GM10248 (cell line): ENCODE results near the gene LRP6.
A peak's percentile ranks its signal among the peaks of the same experiment; 100 is the strongest.
"Not testable (repeated sequence)": the region's sequence is repeated elsewhere in the genome, so short reads cannot be mapped to it uniquely, and the experiment has no call there.

ENCODE experiments used
- CTCF ChIA-PET: fragments of 300-600 bp; sonication (Branson Sonifier 250); formaldehyde crosslinking; extraction: SDS; loops from one replicate; lab custom pipeline; 2021; ENCODE audit warnings: antibody characterized with exemption; lab: Yijun Ruan, JAX
- POLR2A ChIA-PET: fragments of 350-650 bp; sonication (Branson Sonifier 250); formaldehyde crosslinking; extraction: SDS; loops from one replicate; lab custom pipeline; 2020; ENCODE audit warnings: antibody characterized with exemption; lab: Yijun Ruan, JAX
- DNase-seq: peaks from one replicate; pipeline ENCODE4 v3.0.0; 2012; ENCODE audit errors: extremely low spot score
- CTCF ChIP-seq: IDR thresholded peaks from 2 replicates; pipeline ENCODE4 v1.5.1; 2012; ENCODE audit warnings: mild to moderate bottlenecking, low read depth; ENCODE audit errors: extremely low read depth, missing control alignments, control extremely low read depth

LRP6 gene

GRCh38 chr12:12267742-12268200 lies 927 bp upstream of the LRP6 start:
- DNase-seq = peak; percentile 26
- TF ChIP-seq CTCF = no peak
- POLR2A ChIA-PET = interaction anchor here (1.0 kb wide), 1 partner anchor 10 kb away, joined by 3 read pairs; no protein-coding TSS in a partner anchor
- CTCF ChIA-PET = no interaction called here

DNA sequence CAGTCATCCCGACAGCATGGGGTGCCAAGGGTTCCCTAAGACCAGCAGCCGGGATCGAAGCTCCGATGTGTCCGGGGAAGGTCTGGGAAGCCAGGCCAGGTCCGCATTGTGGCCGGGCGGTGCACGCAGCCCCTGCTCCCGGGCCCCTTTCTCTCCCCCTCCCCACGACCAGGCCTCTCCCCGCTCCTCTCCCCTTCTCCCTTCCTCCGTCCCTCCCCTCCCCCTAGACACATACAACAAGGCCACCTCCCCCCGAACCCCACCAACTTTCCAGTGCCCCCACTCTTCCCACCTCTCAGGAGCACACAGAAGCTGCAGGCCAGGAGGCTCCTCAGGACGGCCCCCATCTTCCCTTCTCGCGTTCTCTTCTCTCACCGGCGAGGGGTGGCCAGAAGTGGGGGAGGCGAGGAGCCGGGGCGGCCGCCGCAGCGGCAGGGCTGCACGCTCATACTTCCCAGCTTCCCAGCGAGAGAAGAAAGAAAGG lies 413 bp downstream of the LRP6 start:
- DNase-seq = peak; percentile 23
- no peak for TF ChIP-seq CTCF
- ChIA-PET POLR2A (interaction anchor here (0.5 to 1.2 kb wide), 5 partner anchors 8 to 932 kb away, joined by 3 to 8 read pairs (median 3); no protein-coding TSS in a partner anchor), CTCF (interaction anchor here (0.7 to 1.9 kb wide), 2 partner anchors 8 to 233 kb away, joined by 3 to 4 read pairs; no protein-coding TSS in a partner anchor)

DNA sequence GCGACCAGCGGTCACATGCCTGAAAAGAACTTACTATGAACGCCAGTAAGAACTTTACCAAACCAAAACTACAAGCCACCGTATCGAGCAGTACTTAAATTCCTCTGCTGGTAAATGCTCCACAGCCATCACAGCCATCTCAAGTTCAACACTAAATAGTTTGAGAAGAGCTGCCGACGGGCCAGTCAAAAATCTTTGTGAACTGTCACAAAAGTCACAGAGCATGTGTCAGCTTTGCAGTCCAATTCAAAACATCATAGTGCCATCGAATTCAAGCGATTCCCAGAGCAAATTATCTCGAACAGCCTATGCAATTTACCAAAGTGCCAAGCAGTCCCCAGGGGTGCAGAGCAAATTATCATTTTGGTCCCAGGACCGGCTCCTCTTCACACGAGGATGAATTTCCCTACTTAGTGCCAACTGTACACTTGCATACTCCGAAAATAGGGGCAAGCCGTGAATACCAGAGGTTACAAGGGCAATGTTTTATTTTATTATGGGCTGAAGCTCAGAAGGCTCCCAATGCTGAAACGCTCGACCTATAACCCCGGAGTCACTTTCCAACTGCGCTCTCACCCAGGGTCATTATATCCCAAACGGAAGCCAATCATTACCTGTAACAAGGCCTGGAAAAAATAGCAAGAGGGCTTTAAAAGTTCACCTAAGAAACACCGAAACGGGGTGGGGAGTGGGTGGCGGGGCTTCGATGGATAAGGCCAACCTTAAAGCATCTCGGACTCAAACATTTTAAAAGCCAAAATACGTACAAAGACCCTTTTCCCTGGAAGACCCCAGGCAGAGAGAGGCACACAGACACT lies 1.1 kb downstream of the LRP6 start:
- no peak for TF ChIP-seq CTCF
- ChIA-PET POLR2A (interaction anchor here (1.2 kb wide), 1 partner anchor 8 kb away, joined by 3 read pairs; no protein-coding TSS in a partner anchor), CTCF (interaction anchor here (1.9 kb wide), 1 partner anchor 233 kb away, joined by 4 read pairs; no protein-coding TSS in a partner anchor)
- DNase-seq = no peak

- ChIA-PET CTCF (interaction anchor here (1.4 kb wide), 1 partner anchor 10 kb away, joined by 4 read pairs; no protein-coding TSS in a partner anchor), POLR2A (no interaction called here)
- no peak for TF ChIP-seq CTCF
- no peak for DNase-seq
Observed at GRCh38 chr12:12265035-12265434, 1.8 kb downstream of the LRP6 start.

DNA sequence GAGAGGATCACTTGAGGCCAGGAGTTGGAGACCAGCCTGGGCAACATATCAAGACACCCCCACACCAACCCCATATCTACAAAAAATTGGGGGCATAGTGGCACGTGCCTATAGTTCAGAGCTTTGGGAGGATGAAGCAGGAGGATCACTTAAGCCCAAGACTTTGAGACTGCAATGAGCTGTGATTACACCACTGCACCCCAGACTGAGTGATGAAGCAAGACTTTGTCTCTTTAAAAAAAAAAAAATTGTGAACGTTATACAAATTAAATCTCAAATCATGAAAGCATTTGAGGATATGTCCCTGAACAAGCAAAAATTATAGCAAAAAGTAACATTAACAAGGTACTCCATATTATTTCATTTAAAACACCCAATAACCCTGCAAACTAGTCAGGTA lies 2.9 kb downstream of the LRP6 start:
- ChIA-PET CTCF (interaction anchor here (1.4 kb wide), 1 partner anchor 9 kb away, joined by 4 read pairs; no protein-coding TSS in a partner anchor), POLR2A (no interaction called here)
- no peak for DNase-seq
- TF ChIP-seq CTCF = no peak

GRCh38 chr12:12256291-12256757 lies 10.5 kb downstream of the LRP6 start:
- CTCF ChIA-PET = interaction anchor here (1.3 to 1.5 kb wide), 2 partner anchors 15 to 75 kb away, joined by 3 to 4 read pairs; no protein-coding TSS in a partner anchor
- POLR2A ChIA-PET, DNase-seq: not testable (repeated sequence)

- no peak for TF ChIP-seq CTCF
- ChIA-PET CTCF (interaction anchor here (1.7 kb wide), 1 partner anchor 10 kb away, joined by 4 read pairs; no protein-coding TSS in a partner anchor), POLR2A (no interaction called here)
- no peak for DNase-seq
Observed at GRCh38 chr12:12254553-12254952, 12.3 kb downstream of the LRP6 start.
